GM12891 (cell line): ENCODE data around the gene USP53.

Experiments used
- PAX5 ChIP-seq: IDR thresholded peaks from 2 replicates; pipeline ENCODE4 v1.6.1; 2011; ENCODE audit warnings: low read length, moderate library complexity, mild to moderate bottlenecking; ENCODE audit not compliant: insufficient read depth, severe bottlenecking
- POLR2A ChIP-seq: IDR thresholded peaks from 2 replicates; pipeline ENCODE4 v1.6.1; 2011; ENCODE audit warnings: low read depth, low read length, control low read depth
- POLR2AphosphoS5 ChIP-seq: IDR thresholded peaks from 2 replicates; pipeline ENCODE4 v1.6.1; 2011; ENCODE audit warnings: low read depth, low read length, control low read depth
- SPI1 ChIP-seq: IDR thresholded peaks from 2 replicates; pipeline ENCODE4 v1.6.1; 2011; ENCODE audit warnings: low read depth, low read length, control low read depth
- TAF1 ChIP-seq: IDR thresholded peaks from 2 replicates; pipeline ENCODE4 v1.6.1; 2011; ENCODE audit warnings: low read depth, low read length, control low read depth

- TF ChIP-seq PAX5 (no peak), POLR2A (no peak), POLR2AphosphoS5 (no peak), TAF1 (no peak), SPI1 (no peak)
These were observed 109.6 kb downstream of the USP53 start, which contains the start of gene FABP2 for GRCh38 chr4:119321921-119322687.
